Epithelial cell of esophagus (primary cell): ENCODE data around the gene MEIS1.
"Not testable (repeated sequence)": the region's sequence is repeated elsewhere in the genome, so short reads cannot be mapped to it uniquely, and the experiment has no call there.

Experiments used
- DNase-seq: peaks from one replicate; pipeline ENCODE4 v3.0.0; 2010; ENCODE audit warnings: low read depth
- H3K4me3 ChIP-seq: 2 replicates; pipeline ENCODE4 v1.5.1; 2011; ENCODE audit warnings: mild to moderate bottlenecking, low read length, control low read depth
- TF ChIP-seq, protein P1 (sequence below): IDR thresholded peaks from 2 replicates; pipeline ENCODE4 v1.5.1; 2011; ENCODE audit warnings: low read depth, mild to moderate bottlenecking, low read length, control low read depth, inconsistent platforms; ENCODE audit not compliant: insufficient read depth; ENCODE audit errors: missing control alignments

MEIS1 gene

DNA sequence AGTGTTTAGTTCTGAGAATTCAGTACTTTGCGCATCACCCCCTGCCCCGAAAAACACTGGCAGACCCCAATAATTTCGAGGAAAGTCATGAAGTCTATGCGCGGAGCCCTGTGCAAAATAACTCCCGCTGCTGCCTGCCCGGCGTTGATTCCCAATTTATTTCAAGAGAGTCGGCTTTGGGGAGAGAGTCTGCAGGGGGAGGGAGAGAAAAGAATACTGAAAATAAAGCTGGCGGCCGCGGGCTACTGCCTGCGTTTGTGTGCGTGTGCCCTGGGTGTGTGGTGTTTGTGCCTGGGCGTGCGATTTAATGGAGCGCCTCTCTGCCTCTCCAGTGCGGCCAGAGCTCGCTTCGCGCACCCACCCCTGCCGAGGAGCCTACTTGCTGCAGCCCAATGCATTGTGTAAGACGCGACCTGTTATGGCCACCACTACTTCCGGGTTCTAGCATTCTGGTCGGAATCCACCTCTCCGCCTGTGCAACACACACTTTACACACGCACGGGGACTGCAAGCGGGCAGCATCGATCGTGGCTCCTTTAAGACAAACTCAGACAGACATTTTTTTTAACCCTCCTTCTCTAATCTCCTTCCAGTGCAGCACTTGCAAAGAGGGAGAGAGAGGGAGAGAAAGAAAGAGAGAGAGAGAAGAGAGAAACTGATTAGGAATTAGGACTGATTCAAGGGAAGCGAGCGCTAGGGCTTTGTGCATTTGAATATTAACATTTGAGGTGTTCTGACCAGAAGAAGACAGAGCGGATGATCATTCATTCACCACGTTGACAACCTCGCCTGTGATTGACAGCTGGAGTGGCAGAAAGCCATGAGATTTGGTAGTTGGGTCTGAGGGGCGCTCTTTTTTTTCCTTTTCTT is at the start of gene MEIS1:
Gene MEIS1 (plus strand): TSS at position 447 of the 870 bp plus-strand sequence. CDS start 732 bp downstream, outside the sequence.
- DNase-seq: peak; percentile 98
- TF ChIP-seq, protein P1, sequence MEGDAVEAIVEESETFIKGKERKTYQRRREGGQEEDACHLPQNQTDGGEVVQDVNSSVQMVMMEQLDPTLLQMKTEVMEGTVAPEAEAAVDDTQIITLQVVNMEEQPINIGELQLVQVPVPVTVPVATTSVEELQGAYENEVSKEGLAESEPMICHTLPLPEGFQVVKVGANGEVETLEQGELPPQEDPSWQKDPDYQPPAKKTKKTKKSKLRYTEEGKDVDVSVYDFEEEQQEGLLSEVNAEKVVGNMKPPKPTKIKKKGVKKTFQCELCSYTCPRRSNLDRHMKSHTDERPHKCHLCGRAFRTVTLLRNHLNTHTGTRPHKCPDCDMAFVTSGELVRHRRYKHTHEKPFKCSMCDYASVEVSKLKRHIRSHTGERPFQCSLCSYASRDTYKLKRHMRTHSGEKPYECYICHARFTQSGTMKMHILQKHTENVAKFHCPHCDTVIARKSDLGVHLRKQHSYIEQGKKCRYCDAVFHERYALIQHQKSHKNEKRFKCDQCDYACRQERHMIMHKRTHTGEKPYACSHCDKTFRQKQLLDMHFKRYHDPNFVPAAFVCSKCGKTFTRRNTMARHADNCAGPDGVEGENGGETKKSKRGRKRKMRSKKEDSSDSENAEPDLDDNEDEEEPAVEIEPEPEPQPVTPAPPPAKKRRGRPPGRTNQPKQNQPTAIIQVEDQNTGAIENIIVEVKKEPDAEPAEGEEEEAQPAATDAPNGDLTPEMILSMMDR: no peak
- H3K4me3 ChIP-seq: peak within 1 kb of the TSS; percentile 68

DNA sequence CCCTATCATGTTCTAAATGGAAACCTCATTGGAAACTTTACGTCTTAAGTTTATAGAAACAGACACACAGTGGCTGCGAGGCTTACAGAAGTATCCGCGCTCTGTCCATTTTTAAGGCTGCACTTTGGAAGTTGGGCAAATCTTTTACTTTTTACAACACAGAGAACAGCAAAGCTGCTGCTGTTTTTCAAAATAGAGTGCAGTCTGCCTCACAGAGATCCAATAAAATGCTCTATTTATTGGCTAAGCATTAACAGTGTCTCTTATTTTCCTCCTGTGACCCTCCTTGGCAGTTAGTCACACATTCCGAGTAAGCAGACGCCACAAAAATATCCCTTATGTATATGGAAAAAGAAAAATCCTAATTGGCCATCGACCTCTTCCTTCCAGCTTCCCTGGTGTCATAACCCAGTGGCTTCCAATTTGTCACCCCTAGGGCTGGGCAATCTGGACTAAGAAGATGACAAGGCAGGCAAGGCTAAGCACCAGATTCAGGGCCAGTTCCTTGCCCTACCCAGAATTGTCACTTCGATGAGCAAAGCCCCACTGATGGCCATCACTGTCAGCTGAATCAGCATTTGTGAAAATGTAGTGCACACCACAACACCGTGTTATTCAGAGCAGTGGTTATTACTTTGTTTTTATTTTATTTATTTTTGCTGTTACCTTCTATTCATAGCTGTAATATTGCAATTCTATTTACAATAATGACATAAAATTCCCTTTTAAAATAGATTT is 47.7 kb upstream of the MEIS1 start:
- TF ChIP-seq, protein P1: no peak
- DNase-seq: no peak

DNA sequence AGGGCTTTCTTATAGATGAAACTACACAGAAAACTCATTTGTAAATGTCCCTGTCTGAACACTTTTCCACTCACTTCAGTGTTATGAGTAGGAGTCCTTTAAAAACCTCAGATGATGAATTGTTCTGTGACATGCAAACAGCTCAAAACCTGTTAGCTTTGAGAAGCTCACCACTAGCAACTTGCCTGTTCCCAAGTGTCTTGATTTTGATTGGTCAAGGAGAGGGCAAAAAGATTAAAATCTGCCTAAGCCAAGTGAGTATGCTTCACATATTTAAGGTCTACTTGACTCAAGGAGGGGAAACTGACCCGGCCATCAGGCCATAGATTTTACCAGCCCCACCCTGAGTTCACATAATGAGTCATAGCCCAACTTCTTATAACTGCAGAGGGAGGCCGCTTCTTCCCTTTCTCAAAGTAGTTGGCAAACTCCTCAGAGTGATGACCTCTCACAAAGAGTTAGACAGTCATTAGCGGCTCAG is 45.2 kb upstream of the MEIS1 start:
- DNase-seq: peak; percentile 64
- TF ChIP-seq, protein P1: no peak
- no peak overlapping the region for H3K4me3 ChIP-seq

More for the DNA sequence above, 47.7 kb upstream of the MEIS1 start:
- H3K4me3 ChIP-seq: no peak overlapping the region

DNA sequence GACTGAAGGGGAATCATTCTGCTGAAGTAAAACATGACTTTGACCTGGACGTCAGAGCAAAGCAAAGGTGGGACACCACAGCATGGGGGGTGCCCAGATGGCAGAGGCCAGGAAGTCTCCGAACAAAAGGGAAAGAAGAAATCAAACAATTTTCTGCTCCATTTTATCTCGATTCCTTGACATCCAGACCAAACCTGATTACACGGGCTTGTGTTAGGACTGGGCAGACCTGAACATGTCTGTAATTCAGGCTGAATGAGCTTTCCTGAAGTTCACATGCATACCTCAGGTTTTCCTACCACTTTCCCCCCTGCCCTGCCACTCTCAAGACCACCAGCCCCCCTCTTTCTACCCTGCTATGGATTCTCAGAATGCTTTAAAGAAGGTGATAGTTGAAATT is 44.8 kb upstream of the MEIS1 start:
- TF ChIP-seq, protein P1: no peak
- H3K4me3 ChIP-seq: no peak overlapping the region
- DNase-seq: no peak

DNA sequence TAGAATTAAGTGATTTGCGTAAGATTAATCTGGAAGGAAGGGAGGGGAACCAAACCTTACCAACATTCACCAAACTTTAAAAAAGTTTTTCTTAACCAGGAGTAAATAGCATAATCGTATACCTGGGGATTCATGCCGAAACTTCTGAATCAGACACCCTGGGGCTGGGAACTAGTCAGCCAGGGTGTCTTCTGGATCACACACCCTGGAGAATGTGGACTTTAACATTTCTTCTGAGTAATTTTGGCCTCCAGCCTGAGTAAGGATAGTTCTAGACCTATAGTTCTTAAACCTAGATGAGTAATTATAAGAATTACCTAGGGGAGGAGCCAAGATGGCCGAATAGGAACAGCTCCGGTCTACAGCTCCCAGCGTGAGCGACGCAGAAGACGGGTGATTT is 44.1 kb upstream of the MEIS1 start:
- DNase-seq: peak; percentile 92
- TF ChIP-seq, protein P1: no peak
- H3K4me3 ChIP-seq: no peak overlapping the region

DNA sequence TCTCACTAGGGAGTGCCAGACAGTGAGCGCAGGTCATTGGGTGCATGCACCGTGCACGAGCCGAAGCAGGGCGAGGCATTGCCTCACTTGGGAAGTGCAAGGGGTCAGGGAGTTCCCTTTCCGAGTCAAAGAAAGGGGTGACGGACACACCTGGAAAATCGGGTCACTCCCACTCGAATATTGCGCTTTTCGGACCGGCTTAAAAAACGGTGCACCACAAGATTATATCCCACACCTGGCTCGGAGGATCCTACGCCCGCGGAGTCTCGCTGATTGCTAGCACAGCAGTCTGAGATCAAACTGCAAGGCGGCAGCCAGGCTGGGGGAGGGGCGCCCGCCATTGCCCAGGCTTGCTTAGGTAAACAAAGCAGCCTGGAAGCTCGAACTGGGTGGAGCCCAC is 43.7 kb upstream of the MEIS1 start:
- not testable (repeated sequence) for DNase-seq, H3K4me3 ChIP-seq

DNA sequence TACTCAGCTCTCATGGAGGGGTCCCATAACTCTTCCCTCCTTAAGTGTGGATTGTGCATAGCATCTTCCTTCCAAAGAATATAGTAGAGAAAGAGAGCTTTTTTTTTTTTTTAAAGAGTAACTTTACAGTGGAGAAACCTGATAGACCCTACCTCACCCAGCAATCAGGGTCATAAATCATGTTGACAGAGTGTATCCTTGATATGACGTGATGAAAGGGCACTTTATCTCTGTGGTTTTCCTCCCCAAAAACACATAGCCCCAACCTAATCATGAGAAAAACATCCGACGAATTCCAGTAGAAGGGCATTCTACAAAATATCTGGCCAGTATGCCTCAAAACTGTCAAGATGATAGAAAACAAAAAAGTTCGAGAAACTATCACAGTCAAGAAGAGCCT is 29.5 kb upstream of the MEIS1 start:
- DNase-seq: no peak
- TF ChIP-seq, protein P1: no peak
- H3K4me3 ChIP-seq: no peak overlapping the region
